GM19193 (cell line): ENCODE data around the gene OSTF1.

ENCODE experiments used
- POLR2A ChIP-seq: IDR thresholded peaks from 4 replicates; pipeline ENCODE4 v1.6.1; 2011; ENCODE audit not compliant: insufficient read depth, insufficient read length; ENCODE audit errors: extremely low read depth

Gene OSTF1

DNA sequence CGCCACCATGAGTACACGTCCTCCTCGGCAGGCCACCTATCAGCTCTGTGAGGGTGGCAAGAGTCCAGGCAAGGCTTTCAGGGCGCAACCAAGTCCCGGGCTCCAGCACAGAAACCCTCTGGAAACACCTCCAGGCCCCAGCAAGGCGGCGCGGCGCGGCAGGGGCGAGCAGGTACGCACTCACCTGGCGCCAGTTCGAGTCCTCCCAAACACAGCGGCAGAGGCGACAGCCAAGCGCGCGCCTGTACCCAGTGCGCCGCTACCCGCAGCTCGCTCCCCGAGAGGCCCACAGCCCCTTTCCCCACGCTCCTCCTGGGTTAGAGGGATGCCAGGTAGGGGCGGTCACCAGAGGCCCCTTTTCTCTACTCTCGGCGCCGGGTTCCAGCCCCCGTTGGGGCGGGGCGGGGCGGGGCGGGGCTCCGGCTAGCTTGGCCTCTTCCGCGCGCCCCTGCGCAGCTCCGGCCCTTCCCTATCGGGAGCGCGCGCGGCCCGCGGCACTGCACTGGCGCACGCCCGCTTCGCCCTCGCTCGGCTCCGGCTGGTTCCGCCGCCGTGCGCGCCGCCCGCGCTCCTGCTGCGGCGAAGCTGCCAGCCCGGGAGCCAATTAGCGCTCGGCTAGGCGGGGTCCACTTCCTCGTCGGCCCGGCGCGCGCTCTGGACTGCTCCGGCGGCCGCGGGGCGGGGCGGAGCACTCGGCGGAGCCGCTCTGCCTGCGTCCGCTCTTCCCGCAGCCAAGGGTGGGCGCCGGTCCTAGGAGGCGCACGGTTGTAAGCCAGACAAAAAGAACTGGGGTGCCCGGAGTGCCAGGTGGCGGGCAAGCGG, at the start of gene OSTF1, which contains the start of gene NMRK1:
OSTF1 (plus strand) TSS at position 691 of the 822 bp plus-strand sequence. CDS start 179 bp downstream, outside the sequence.
NMRK1 (minus strand) TSS at position 332 of the 822 bp plus-strand sequence. CDS start 5,040 bp downstream, outside the sequence.
- peak; percentile 88 for TF ChIP-seq POLR2A

DNA sequence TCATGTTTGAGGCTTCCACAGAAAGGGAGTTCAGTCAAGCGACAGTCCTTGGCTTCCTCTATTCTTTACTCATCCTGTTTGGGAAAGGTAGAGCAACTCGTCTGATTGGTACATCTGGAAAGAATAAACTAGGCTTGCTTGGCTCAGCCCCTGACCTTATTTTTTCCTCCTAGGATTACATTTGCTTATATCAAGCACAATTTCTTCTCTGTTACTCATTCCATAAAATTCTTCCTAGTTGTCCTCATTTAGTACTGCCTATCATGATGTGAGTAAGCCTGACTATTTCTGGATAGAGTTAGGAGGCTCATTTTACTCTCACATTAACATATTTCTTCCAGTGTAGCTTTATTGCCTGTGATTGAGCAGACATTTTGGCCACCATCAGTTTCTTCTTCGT, 49.3 kb upstream of the OSTF1 start:
- no peak for TF ChIP-seq POLR2A

GRCh38 chr9:75039801-75040200, 48.5 kb upstream of the OSTF1 start:
- no peak for TF ChIP-seq POLR2A

DNA sequence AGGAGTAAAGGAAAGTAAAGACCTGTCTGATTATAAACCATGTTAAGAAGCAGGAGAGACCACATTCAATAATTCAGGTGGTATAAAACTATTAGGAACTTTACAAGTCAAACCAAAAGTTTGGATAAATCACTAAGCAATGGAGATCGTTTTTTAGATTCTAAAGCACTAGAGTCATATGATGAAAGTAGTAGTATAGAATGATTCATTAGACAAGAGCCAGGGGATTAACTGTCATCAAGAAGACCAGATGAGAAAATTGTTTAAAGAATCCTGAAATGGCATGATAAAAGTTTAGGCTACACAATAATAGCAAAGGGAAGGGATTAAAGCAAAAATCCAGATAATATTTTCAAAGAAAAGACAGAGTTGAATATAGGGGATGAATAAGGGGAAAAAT, 47.3 kb upstream of the OSTF1 start:
- no peak for TF ChIP-seq POLR2A

DNA sequence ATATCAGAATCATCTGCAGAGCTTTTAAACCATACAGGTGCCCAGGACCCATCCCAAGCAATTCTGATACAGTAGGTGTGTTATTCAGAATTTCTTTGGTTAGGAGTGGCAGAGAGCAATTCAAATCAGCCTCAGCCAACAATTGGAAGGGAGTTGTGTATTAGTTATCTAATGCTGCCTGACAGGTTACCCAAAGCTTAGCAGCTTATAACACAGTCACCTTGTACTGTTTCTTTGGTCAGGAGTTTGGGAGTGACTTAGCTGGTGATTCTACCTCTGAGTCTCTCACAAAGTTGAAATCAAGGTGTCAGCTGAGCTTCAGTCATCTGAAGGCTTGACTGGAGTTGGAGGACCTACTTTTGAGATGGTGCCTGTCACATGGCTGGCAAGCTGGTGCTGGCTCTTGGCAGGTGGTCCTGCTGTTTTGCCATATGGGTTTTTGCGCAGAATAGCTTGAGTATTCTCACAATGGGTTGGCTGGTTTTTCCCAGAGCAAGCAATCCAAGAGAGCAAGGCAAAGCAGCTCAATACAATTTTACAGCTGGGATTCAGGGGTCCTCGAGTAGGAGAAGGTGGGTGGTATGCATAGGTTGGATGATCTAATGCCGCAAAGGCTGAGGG, 41.5 kb upstream of the OSTF1 start:
- TF ChIP-seq POLR2A = no peak

GRCh38 chr9:75047506-75047905, 40.8 kb upstream of the OSTF1 start:
- no peak for TF ChIP-seq POLR2A

- no peak for TF ChIP-seq POLR2A
Measured at GRCh38 chr9:75051285-75051684, 37.0 kb upstream of the OSTF1 start.

DNA sequence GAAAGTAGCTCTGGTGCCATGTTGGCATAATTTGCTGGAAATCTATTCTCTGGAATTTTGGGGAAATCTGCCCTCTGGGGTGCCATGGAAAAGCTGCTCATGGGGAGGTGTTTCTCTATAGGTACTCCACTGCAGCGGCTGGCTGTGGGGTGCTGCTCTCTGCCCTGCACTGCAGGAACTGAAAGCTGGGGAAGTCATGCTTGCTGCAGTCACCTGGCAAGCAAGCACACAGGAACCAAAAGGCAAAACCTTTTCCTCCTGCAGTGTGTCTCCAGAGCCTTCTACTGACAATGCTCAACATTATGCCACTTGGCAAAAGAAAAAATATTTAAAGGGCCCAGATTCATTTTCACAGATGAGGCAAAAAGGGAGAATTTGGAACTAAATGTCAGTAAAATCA, 34.4 kb upstream of the OSTF1 start:
- no peak for TF ChIP-seq POLR2A

GRCh38 chr9:75054368-75055001, 33.8 kb upstream of the OSTF1 start:
- no peak for TF ChIP-seq POLR2A

DNA sequence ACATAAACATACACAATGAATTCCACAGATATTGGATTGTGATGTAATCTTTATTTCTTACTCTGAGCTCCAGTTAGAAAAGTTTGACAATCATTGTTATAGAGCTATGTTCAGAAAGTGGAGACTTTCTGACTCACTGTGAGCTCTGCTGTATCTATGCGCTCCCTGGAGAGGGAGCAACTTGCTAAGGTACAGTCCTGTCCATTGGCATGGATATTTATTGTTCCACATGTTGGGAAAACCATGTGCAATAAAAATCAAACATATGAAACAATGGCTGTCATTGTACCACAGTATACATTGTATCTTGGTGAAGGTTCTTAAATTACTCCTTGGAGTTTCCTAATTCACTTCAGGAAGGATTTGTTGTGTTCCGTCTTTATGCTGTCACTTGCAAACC, 27.1 kb upstream of the OSTF1 start:
- no peak for TF ChIP-seq POLR2A

- TF ChIP-seq POLR2A = no peak
Measured at GRCh38 chr9:75063556-75064305, 24.6 kb upstream of the OSTF1 start.

DNA sequence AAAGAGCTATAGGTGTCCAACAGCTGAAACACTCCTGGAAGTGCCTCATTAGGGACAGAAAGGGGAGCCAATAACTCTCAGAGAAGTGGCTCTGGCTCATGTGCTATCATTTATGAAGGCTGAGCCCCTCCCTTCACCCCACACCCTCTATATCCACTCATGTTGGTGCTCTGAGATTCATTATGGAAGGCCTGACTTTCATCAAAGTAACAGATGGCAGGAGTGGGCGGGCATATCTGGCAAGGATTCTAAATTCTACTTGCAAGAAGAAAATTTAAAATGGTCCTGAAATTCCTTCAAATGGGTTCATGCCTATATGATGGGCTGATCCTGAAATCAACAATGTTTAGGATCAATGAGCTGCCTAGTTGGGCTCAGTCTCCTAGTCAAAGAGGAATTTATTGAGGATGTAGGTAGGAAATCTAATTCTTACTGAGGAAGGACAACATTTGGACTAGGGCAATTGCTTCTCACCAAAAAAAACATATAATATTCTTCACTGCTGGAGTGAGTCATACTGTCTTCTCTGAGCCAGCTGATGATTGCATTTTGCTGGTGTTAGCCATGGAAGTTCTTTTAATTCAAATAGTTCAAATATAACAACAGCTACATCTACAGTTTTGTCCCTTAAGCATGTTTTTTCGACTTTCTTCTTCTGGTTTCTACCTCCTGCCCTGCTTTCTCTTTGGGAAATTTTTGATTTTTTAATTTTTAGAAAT, 23.8 kb upstream of the OSTF1 start:
- no peak for TF ChIP-seq POLR2A

DNA sequence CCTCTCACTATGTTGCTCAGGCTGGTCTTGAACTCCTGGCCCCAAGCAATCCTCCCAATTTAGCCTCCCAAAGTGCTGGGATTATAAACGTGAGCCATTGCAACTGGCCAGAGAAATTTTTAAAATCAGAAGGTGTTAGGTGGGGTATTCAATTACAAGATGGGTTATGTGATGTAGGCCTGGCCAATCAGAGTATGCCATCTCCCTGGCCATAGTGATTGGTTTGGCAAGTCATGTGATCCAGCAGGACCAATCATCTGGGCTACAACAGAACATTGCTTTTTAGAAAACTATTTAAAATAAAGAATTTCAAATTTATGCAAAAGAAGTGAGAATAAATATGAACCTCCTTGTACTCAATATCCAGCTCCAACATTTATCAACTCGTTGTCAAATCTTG, 22.8 kb upstream of the OSTF1 start:
- TF ChIP-seq POLR2A = no peak

DNA sequence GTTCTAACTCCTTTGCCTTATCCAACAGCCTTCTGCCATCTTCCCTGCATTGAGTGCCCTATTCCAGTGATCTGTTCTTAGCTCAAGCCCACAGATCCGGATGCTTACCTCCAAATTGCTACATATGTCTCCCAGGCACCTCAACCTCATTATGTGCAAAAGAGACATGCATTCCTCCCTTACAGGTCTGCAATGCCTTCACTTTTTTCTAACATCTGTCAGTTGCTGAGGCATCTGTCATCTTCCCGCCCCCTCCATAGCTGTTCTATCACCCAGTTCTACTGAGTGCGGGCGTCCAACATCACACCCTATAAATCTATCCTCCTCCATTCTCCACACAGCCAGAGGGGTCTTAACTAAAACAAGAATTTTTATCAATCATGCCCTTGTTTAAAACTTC, 20.4 kb upstream of the OSTF1 start:
- no peak for TF ChIP-seq POLR2A

- no peak for TF ChIP-seq POLR2A
Measured at GRCh38 chr9:75069171-75069570, 19.1 kb upstream of the OSTF1 start.

- no peak for TF ChIP-seq POLR2A
Measured at GRCh38 chr9:75071530-75072122, 16.7 kb upstream of the OSTF1 start.
